Testis (tissue), 3 donors: ENCODE measurements around the gene FCHSD2. TPM values are rescaled to one million over a fixed set of nuclear protein-coding genes. Genes with fewer than 3 reads are reported as not detected.
A peak's percentile ranks its signal among the peaks of the same experiment; 100 is the strongest.

Experiments
- DNase-seq: peaks from one replicate; pipeline ENCODE4 v3.0.0-alpha.2; 2019
- H3K27ac ChIP-seq, 2 donors: fragments of 200-600 bp; sonication (generic); one replicate each; pipeline ENCODE4 v1.5.1; 2019
- H3K27me3 ChIP-seq: fragments of 200-600 bp; sonication (generic); one replicate; pipeline ENCODE4 v1.5.1; 2019
- H3K36me3 ChIP-seq: fragments of 200-600 bp; sonication (generic); one replicate; pipeline ENCODE4 v1.5.1; 2017; ENCODE audit warnings: low read depth; ENCODE audit errors: missing control alignments
- H3K4me1 ChIP-seq: fragments of 200-600 bp; sonication (generic); one replicate; pipeline ENCODE4 v1.5.1; 2019
- H3K4me3 ChIP-seq, 2 donors: fragments of 200-600 bp; sonication (generic); one replicate each; pipeline ENCODE4 v1.5.1; 2017 to 2019
- H3K9me3 ChIP-seq: fragments of 200-600 bp; sonication (generic); one replicate; pipeline ENCODE4 v1.5.1; 2017
- CTCF ChIP-seq, 3 experiments: fragments of 450-650 bp in 2 of 3; fragments of 200-600 bp in 1 of 3; sonication (generic) in 1 of 3; IDR thresholded peaks; one replicate each; pipeline ENCODE4 v1.5.1; 2016 to 2019; ENCODE audit warnings: antibody characterized with exemption in 3 of 3, mild to moderate bottlenecking in 2 of 3, moderate library complexity in 1 of 3
- POLR2A ChIP-seq: fragments of 450-650 bp; IDR thresholded peaks from one replicate; pipeline ENCODE4 v1.6.1; 2017; ENCODE audit warnings: antibody characterized with exemption, mild to moderate bottlenecking, moderate library complexity
- WGBS, 2 donors: methylation state at CpG; one replicate each; pipeline ENCODE4 v1.1.5; 2018; 5-methylcytosine and 5-hydroxymethylcytosine counted together
- intact Hi-C: fragments of 100-400 bp; cut with DNase I; formaldehyde crosslinking; loops from one replicate; pipeline ENCODE4 v1.15.1; 2023; ENCODE audit warnings: low total_unique reads
- polyA plus RNA-seq: library from polyadenylated mRNA; stranded (reverse); fragments of 350-450 nt; fragmentation: Illumina TruSeq; extraction: RNeasy Lipid Tissue Mini Kit (QIAGEN cat#74804); gene quantifications from one replicate; pipeline ENCODE4 v1.2.3, GENCODE V29; 2014; ENCODE audit warnings: low read depth, low replicate concordance; ENCODE audit not compliant: insufficient read depth
- total RNA-seq, 2 donors: library from RNA; depleted of rRNA; stranded (reverse); fragments of >200 nt; gene quantifications; one replicate each; pipeline ENCODE4 v1.2.3, GENCODE V29; 2016

The FCHSD2 gene
- total and polyA plus RNA-seq, 3 donors from 2014 or later, result 44.0 to 69.6 (median 65.9) TPM

- no peak for DNase-seq
These were observed 17.2 kb upstream of the FCHSD2 start for GRCh38 chr11:73159297-73159696.

GRCh38 chr11:73158356-73159051 is 16.4 kb upstream of the FCHSD2 start:
- WGBS, 2 donors, result 57 to 60% methylated on average over 8 of the region's 8 CpGs
- H3K27ac ChIP-seq, result peak overlapping the region; percentile 12 to 21
- TF ChIP-seq CTCF (IDR thresholded peaks at IDR 0.05) (no peak), POLR2A (no peak)
- no peaks in the 10 kb centered on the region for H3K36me3 ChIP-seq
- no peak overlapping the region for H3K4me3 ChIP-seq
- peaks cover 15% of the 10 kb centered on the region for H3K4me1 ChIP-seq
- no peak for DNase-seq
- no peaks in the 10 kb centered on the region for H3K27me3 ChIP-seq
- intact Hi-C loops, result no loop called here
- no peaks in the 10 kb centered on the region for H3K9me3 ChIP-seq

More at GRCh38 chr11:73159297-73159696, 17.2 kb upstream of the FCHSD2 start:
- Histone ChIP-seq H3K36me3 (no peaks in the 10 kb centered on the region), H3K4me1 (peaks cover 20% of the 10 kb centered on the region), H3K27ac (no peak overlapping the region), H3K9me3 (no peaks in the 10 kb centered on the region), H3K27me3 (no peaks in the 10 kb centered on the region), H3K4me3 (no peak overlapping the region)
- intact Hi-C loops, result no loop called here
- WGBS, 2 donors, result 94% methylated on average over 3 of the region's 3 CpGs
- TF ChIP-seq POLR2A (no peak), CTCF (IDR thresholded peaks at IDR 0.05) (no peak)

- Histone ChIP-seq H3K9me3 (no peaks in the 10 kb centered on the region), H3K27me3 (no peaks in the 10 kb centered on the region), H3K36me3 (no peaks in the 10 kb centered on the region), H3K27ac (peak overlapping the region; percentile 12 to 21), H3K4me1 (peaks cover 15% of the 10 kb centered on the region), H3K4me3 (no peak overlapping the region)
- 25 to 49% methylated on average over 8 to 9 of the region's 9 CpGs for WGBS, 2 donors
- TF ChIP-seq POLR2A (no peak), CTCF (IDR thresholded peaks at IDR 0.05) (no peak)
- intact Hi-C loops, result no loop called here
- DNase-seq, result peak; percentile 62
These were observed 15.2 kb upstream of the FCHSD2 start for GRCh38 chr11:73157101-73158010.

- Histone ChIP-seq H3K36me3 (no peaks in the 10 kb centered on the region), H3K27ac (no peak overlapping the region), H3K9me3 (no peaks in the 10 kb centered on the region), H3K4me1 (peaks cover 15% of the 10 kb centered on the region), H3K4me3 (no peak overlapping the region), H3K27me3 (no peaks in the 10 kb centered on the region)
- 89 to 93% methylated on average over 2 of the region's 2 CpGs for WGBS, 2 donors
- intact Hi-C loops, result no loop called here
- TF ChIP-seq CTCF (IDR thresholded peaks at IDR 0.05) (no peak), POLR2A (no peak)
- DNase-seq, result no peak
These were observed 14.6 kb upstream of the FCHSD2 start for GRCh38 chr11:73156686-73157085.
